Activated CD4-positive, alpha-beta T cell treated with anti-CD3 and anti-CD28 coated beads for 36 hours (primary cell): ENCODE measurements around the gene SLC11A1. TPM values are rescaled to one million over a fixed set of nuclear protein-coding genes. Genes with fewer than 3 reads are reported as not detected.
A peak's percentile ranks its signal among the peaks of the same experiment; 100 is the strongest.

ENCODE experiments used
- ATAC-seq: fragments of 200-7000 bp; cut with Tn5 transposase; one replicate; pipeline ENCODE4 v1.10.0; 2021; ENCODE audit warnings: mild to moderate bottlenecking, moderate library complexity
- CTCF ChIA-PET: fragments of 350-600 bp; sonication (Branson Sonifier 250); formaldehyde crosslinking; loops from one replicate; lab custom pipeline; 2021; ENCODE audit warnings: antibody characterized with exemption; lab: Charles Lee
- POLR2A ChIA-PET: fragments of 350-600 bp; sonication (Branson Sonifier 250); formaldehyde crosslinking; loops from one replicate; lab custom pipeline; 2021; ENCODE audit warnings: antibody characterized with exemption, inconsistent platforms; lab: Charles Lee
- DNase-seq: peaks from one replicate; pipeline ENCODE4 v3.0.0-alpha.2; 2020
- H3K27ac Mint-ChIP-seq: one replicate; pipeline ENCODE4 v1.8.0; 2021; ENCODE audit warnings: mixed read lengths
- H3K27me3 Mint-ChIP-seq: one replicate; pipeline ENCODE4 v1.8.0; 2021; ENCODE audit warnings: mixed read lengths
- H3K36me3 Mint-ChIP-seq: one replicate; pipeline ENCODE4 v1.8.0; 2021; ENCODE audit warnings: low read depth, mixed read lengths
- H3K4me1 Mint-ChIP-seq: one replicate; pipeline ENCODE4 v1.8.0; 2021; ENCODE audit warnings: mixed read lengths
- H3K4me3 Mint-ChIP-seq: one replicate; pipeline ENCODE4 v1.8.0; 2021; ENCODE audit warnings: mild to moderate bottlenecking, moderate library complexity, mixed read lengths
- H3K9me3 Mint-ChIP-seq: one replicate; pipeline ENCODE4 v1.8.0; 2021; ENCODE audit warnings: low read depth, mixed read lengths
- intact Hi-C, 2 experiments: fragments of 100-400 bp; cut with DNase I in 1 of 2; cut with micrococcal nuclease in 1 of 2; formaldehyde crosslinking; loops; one replicate each; pipeline versions ENCODE4 v1.14.2 to v1.15.1; 2022 to 2024; cut with DNase I, micrococcal nuclease
- total RNA-seq, 2 experiments: library from RNA; stranded (reverse); gene quantifications; one replicate each; pipeline ENCODE4 v1.2.3, GENCODE V29; 2021

The SLC11A1 gene
- total RNA-seq, 2 experiments from 2014 or later: 0.05 to 0.09 TPM

DNA sequence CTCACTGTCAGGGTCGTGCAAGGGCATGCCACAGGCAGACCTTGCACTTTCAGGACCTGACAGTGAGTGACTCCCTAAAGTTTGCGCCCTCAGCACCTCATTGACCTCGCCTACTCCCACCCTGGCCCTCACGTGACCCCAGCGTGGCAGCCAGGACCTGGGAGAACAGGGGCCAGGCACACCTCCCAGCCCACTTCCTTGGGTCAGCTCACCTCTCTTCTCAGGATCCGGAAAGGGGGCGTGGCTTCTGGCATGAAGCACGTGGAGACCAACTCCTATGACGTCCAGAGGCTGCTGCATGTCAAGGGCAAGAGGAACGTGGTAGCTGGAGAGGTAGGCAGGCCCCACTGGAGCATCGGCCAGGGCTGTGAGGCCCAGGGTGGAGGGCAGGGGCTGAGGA is 45.7 kb downstream of the SLC11A1 start:
- CTCF ChIA-PET: interaction anchor here (1.4 kb wide), 1 partner anchor 420 kb away, joined by 4 read pairs; no protein-coding TSS in a partner anchor
- Mint-ChIP-seq H3K27ac (no peak overlapping the region), H3K36me3 (no peaks in the 10 kb centered on the region), H3K27me3 (no peaks in the 10 kb centered on the region), H3K9me3 (no peaks in the 10 kb centered on the region), H3K4me3 (no peak overlapping the region), H3K4me1 (no peaks in the 10 kb centered on the region)
- ATAC-seq: no peak
- no peak for DNase-seq
- intact Hi-C loops: no loop called here
- POLR2A ChIA-PET: no interaction called here

DNA sequence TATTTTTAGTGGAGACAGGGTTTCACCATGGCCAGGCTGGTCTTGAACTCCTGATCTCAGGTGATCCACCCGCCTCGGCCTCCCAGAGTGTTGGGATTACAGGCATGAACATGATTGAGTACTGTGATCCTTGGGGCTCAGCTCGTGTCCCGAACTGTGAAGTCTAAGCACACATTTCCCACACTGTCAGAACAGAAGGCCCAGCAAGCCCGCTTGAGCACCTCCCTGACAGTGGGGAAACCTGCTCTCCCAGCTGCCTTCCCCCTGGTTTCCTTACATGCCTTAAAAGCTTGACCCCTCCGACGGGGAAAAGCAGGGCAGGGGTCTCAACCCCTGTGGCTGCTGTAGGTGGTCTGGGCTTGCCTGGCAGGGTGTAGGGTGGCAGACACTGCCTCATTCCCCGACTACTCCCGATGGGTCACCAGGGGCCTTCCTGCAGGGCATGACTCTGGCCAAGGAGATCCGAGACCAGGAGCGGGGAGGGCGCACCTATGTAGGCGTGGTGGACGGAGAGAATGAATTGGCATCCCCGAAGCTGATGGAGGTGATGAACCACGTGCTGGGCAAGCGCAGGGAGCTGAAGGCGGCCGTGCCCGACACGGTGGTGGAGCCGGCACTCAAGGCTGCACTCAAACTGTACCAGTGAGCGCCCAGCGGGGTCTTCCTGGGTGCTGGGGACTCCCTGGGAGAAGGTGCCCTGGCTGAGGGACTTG is 46.9 kb downstream of the SLC11A1 start:
- Mint-ChIP-seq H3K4me3 (no peak overlapping the region), H3K9me3 (no peaks in the 10 kb centered on the region), H3K36me3 (no peaks in the 10 kb centered on the region), H3K27ac (no peak overlapping the region), H3K27me3 (no peaks in the 10 kb centered on the region), H3K4me1 (no peaks in the 10 kb centered on the region)
- CTCF ChIA-PET: interaction anchor here (0.6 kb wide), 1 partner anchor 95 kb away, joined by 3 read pairs; no protein-coding TSS in a partner anchor
- intact Hi-C loops: no loop called here
- DNase-seq (no peak), ATAC-seq (no peak)
- POLR2A ChIA-PET: no interaction called here

DNA sequence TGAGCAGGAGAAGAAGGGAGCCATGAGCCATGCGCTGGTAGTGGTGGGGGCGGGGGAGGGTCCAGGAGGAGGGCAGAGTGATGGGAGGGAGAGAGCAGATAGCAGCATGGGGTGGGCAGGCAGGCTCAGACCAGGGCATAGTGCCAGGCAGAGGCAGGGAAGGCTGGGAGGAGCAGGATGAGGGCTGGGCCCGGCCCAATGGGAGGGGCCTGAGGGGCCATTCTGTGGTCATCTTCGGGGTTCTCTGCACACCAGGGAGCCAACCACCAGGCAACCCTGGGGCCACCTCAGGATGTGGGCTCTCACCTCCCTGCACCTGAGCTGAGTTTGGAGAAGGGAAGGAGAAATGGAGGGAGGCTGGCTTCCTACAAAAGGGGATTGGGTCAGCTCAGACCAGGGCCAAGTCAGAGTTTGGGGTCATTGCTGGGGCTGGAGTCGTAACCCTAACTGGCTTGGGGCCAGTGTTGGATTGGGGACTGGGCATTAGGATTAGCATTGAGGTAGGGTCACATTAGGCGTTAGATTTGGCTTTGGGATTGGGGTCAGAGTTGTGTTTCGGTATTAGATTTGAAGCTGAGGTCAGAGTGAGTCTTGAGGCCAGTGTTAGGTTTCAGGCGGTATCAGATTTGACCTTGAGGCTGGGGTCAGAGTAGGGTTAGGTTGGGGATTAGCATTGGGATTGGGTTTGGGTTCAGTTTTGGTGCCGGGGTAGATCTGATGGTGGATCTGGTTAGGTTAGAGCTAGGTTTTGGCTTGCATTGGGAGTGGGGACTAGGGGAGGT is 48.0 kb downstream of the SLC11A1 start:
- ChIA-PET CTCF (interaction anchor here (0.6 kb wide), 1 partner anchor 96 kb away, joined by 3 read pairs; no protein-coding TSS in a partner anchor), POLR2A (no interaction called here)
- no peaks in the 10 kb centered on the region for H3K4me1 Mint-ChIP-seq
- ATAC-seq (no peak), DNase-seq (no peak)
- intact Hi-C loops: no loop called here
- no peaks in the 10 kb centered on the region for H3K36me3 Mint-ChIP-seq
- no peaks in the 10 kb centered on the region for H3K9me3 Mint-ChIP-seq
- H3K27me3 Mint-ChIP-seq: no peaks in the 10 kb centered on the region
- no peak overlapping the region for H3K4me3 Mint-ChIP-seq
- peak overlapping the region; percentile 65 for H3K27ac Mint-ChIP-seq

DNA sequence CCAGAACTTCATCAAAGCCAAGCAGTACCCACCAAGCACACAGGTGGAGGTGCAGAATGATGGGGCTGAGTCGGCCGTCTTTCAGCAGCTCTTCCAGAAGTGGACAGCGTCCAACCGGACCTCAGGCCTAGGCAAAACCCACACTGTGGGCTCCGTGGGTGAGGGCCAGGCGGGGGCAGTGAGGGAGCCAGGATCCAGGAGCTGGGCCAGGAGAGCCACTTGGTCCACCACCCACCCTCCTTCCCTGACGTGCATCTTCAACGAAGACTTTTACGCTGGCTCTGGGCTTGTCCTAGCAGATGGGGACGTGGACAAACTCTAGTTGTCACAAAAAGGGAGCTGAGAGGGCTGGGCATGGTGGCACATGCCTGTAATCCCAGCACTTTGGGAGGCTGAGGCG is 48.6 kb downstream of the SLC11A1 start:
- no peak for ATAC-seq
- Mint-ChIP-seq H3K27ac (no peak overlapping the region), H3K27me3 (no peaks in the 10 kb centered on the region), H3K9me3 (no peaks in the 10 kb centered on the region), H3K4me3 (no peak overlapping the region), H3K36me3 (no peaks in the 10 kb centered on the region), H3K4me1 (no peaks in the 10 kb centered on the region)
- POLR2A ChIA-PET: no interaction called here
- intact Hi-C loops: no loop called here
- CTCF ChIA-PET: interaction anchor here (0.8 to 1.0 kb wide), 2 partner anchors 71 to 218 kb away, joined by 3 read pairs; no protein-coding TSS in a partner anchor
- DNase-seq: no peak

DNA sequence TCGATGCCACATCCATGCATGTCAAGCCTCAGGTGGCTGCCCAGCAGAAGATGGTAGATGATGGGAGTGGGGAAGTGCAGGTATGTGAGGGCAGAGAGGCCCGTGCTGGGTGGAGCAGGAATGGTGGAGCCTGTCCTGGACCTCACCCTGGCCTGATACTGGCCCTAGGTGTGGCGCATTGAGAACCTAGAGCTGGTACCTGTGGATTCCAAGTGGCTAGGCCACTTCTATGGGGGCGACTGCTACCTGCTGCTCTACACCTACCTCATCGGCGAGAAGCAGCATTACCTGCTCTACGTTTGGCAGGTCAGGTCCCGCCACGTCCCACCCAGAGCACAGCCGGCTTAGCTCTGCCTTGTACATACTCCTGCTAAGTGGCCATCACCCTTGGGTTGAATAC is 49.8 kb downstream of the SLC11A1 start:
- ChIA-PET CTCF (interaction anchor here (1.0 kb wide), 1 partner anchor 216 kb away, joined by 3 read pairs; no protein-coding TSS in a partner anchor), POLR2A (no interaction called here)
- no peak for DNase-seq
- no peak overlapping the region for H3K27ac Mint-ChIP-seq
- no peaks in the 10 kb centered on the region for H3K36me3 Mint-ChIP-seq
- no peaks in the 10 kb centered on the region for H3K27me3 Mint-ChIP-seq
- no peaks in the 10 kb centered on the region for H3K4me1 Mint-ChIP-seq
- no peaks in the 10 kb centered on the region for H3K9me3 Mint-ChIP-seq
- intact Hi-C loops: no loop called here
- no peak for ATAC-seq
- no peak overlapping the region for H3K4me3 Mint-ChIP-seq

DNA sequence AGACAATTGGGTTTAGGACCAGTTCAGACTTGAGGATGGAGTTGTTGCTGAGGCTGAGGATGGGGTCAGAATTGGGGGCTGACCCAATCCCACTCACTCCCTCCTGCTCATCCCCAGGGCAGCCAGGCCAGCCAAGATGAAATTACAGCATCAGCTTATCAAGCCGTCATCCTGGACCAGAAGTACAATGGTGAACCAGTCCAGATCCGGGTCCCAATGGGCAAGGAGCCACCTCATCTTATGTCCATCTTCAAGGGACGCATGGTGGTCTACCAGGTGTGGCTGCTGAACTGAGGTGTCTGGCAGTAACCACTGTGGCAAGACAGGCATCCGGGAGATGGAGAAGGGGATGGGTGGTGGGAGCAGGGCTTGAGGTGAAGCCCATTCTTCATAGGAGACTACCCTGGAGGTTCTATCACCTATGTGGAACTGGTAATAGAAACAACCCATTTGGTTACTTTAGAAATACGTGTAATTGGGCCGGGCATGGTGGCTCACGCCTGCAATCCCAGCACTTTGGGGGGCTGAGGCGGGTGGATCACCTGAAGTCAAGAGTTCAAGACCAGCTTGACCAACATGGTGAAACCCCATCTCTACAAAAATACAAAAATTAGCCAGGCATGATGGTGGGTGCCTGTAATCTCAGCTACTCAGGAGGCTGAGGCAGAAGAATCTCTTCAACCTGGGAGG is 50.7 kb downstream of the SLC11A1 start:
- Mint-ChIP-seq H3K27me3 (no peaks in the 10 kb centered on the region), H3K9me3 (no peaks in the 10 kb centered on the region), H3K4me1 (no peaks in the 10 kb centered on the region), H3K36me3 (no peaks in the 10 kb centered on the region), H3K4me3 (no peak overlapping the region), H3K27ac (no peak overlapping the region)
- ATAC-seq (no peak), DNase-seq (no peak)
- ChIA-PET POLR2A (no interaction called here), CTCF (no interaction called here)
- intact Hi-C loops: no loop called here

DNA sequence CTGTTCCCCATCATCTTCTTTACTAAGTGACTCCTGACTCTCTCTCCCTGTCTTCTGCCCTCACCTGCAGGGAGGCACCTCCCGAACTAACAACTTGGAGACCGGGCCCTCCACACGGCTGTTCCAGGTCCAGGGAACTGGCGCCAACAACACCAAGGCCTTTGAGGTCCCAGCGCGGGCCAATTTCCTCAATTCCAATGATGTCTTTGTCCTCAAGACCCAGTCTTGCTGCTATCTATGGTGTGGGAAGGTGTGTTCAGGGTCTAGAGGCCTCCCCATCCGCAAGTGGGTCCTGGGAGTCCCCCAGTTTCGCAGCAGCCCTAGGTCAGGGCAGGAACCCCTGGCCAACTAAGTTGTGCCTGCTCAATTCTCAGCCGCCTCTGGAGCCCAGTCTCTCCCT is 52.4 kb downstream of the SLC11A1 start:
- no peak overlapping the region for H3K27ac Mint-ChIP-seq
- H3K4me3 Mint-ChIP-seq: no peak overlapping the region
- no peaks in the 10 kb centered on the region for H3K9me3 Mint-ChIP-seq
- no peaks in the 10 kb centered on the region for H3K36me3 Mint-ChIP-seq
- intact Hi-C loops: no loop called here
- POLR2A ChIA-PET: no interaction called here
- no peaks in the 10 kb centered on the region for H3K4me1 Mint-ChIP-seq
- no peak for ATAC-seq
- CTCF ChIA-PET: no interaction called here
- DNase-seq: no peak
- H3K27me3 Mint-ChIP-seq: no peaks in the 10 kb centered on the region

DNA sequence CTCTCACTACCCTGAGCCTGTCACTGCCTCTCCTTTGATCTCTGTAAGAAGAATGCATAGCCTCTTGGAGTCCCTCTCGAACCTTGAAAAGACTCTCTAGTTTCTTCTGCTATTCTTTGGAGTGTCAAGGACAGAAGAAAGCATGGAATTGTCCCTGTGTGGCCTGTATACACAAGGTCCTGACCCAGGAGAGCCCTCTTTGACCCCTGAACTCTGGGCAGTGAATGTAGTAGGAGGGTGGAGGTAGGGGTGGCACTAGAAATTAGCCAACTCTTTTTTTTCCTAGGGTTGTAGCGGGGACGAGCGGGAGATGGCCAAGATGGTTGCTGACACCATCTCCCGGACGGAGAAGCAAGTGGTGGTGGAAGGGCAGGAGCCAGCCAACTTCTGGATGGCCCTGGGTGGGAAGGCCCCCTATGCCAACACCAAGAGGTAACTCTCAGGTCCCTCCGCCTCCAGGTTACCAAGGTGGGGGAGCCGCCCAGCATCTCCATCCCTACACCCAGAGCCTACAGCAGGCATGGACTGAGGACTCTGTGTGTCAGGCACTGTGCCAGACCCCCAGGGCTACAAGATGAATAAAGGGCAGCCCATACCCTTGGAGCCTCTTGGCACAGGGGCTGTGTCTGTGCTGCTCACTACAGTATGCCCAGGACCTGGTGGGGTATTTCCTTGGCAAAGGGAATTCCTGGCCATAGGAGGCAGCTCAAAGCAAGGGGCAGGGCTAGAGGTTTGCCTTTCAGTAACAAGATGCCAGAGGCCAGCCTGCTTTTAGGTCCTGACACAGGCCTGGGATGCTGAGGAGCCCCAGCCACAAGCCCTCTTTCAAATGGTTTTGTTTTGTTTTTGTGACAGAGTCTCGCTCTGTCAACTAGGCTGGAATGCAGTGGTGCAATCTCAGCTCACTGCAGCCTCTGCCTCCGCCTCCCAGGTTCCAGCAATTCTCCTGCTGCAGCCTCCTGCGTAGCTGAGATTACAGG is 53.2 kb downstream of the SLC11A1 start:
- Mint-ChIP-seq H3K27ac (no peak overlapping the region), H3K4me1 (no peaks in the 10 kb centered on the region), H3K36me3 (no peaks in the 10 kb centered on the region), H3K27me3 (no peaks in the 10 kb centered on the region), H3K9me3 (no peaks in the 10 kb centered on the region), H3K4me3 (no peak overlapping the region)
- DNase-seq (no peak), ATAC-seq (no peak)
- ChIA-PET CTCF (no interaction called here), POLR2A (no interaction called here)
- intact Hi-C loops: no loop called here

DNA sequence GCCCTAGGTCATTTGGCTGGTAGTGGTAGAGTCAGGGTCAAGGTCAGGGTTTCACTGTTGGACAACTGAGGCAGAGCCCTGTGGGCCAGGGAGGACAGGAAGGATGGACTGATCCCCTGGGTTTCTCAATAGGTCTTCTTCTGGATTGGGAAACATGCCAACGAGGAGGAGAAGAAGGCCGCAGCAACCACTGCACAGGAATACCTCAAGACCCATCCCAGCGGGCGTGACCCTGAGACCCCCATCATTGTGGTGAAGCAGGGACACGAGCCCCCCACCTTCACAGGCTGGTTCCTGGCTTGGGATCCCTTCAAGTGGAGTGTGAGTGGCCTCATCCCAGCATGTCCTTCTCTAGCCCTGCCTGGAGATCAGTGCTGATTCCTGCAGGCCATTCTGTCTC is 54.9 kb downstream of the SLC11A1 start:
- H3K36me3 Mint-ChIP-seq: no peaks in the 10 kb centered on the region
- ChIA-PET POLR2A (no interaction called here), CTCF (no interaction called here)
- H3K4me3 Mint-ChIP-seq: no peak overlapping the region
- no peaks in the 10 kb centered on the region for H3K27me3 Mint-ChIP-seq
- H3K27ac Mint-ChIP-seq: no peak overlapping the region
- H3K4me1 Mint-ChIP-seq: no peaks in the 10 kb centered on the region
- intact Hi-C loops: no loop called here
- no peak for ATAC-seq
- no peak for DNase-seq
- H3K9me3 Mint-ChIP-seq: no peaks in the 10 kb centered on the region

DNA sequence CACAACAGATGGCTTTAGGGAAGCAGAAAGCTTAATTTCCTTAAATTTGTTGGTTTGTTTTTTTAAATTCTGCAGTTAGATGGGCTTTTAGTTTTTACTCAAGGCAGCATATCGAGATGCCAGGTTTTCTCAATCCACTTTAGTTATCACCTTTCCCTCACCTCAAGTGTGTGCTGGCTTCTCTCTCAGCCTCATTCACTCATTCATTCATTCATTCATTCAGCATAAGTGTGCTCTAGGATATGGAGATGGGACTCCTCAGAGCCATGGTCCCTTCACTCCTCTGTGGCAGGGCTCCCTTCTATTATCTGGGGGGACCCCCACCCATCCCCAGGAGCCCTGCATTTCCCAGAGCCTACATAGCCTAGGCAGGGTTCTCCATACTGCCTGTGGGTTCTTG is 55.9 kb downstream of the SLC11A1 start:
- ATAC-seq: no peak
- CTCF ChIA-PET: no interaction called here
- Mint-ChIP-seq H3K27ac (no peak overlapping the region), H3K27me3 (no peaks in the 10 kb centered on the region), H3K36me3 (no peaks in the 10 kb centered on the region), H3K4me1 (no peaks in the 10 kb centered on the region), H3K9me3 (no peaks in the 10 kb centered on the region), H3K4me3 (no peak overlapping the region)
- intact Hi-C loops: no loop called here
- DNase-seq: no peak
- POLR2A ChIA-PET: no interaction called here

DNA sequence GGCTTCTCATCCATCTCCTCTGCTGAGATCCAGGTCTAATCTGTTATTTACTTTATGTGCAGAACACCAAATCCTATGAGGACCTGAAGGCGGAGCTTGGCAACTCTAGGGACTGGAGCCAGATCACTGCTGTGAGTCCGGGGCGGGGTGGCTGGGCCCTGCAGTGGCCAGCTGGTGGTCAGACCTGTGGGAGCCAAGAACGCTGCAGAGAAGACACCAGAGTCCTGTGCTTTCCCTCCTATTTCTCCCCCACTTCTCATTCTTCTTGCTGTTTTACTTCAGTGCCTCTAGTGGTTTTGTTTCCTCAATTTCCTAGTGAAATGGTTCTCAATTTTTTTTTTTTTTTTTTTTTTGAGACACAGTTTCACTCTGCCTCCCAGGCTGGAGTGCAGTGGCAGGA is 56.5 kb downstream of the SLC11A1 start:
- H3K27me3 Mint-ChIP-seq: no peaks in the 10 kb centered on the region
- H3K4me1 Mint-ChIP-seq: no peaks in the 10 kb centered on the region
- H3K9me3 Mint-ChIP-seq: no peaks in the 10 kb centered on the region
- intact Hi-C loops: no loop called here
- no peak overlapping the region for H3K4me3 Mint-ChIP-seq
- POLR2A ChIA-PET: no interaction called here
- CTCF ChIA-PET: no interaction called here
- ATAC-seq: no peak
- no peaks in the 10 kb centered on the region for H3K36me3 Mint-ChIP-seq
- DNase-seq: no peak
- H3K27ac Mint-ChIP-seq: no peak overlapping the region
